HCT116 (cell line): Measurements from ENCODE around the gene ANGPTL3.

Experiments
- CEBPB ChIP-seq: IDR thresholded peaks from 2 replicates; pipeline ENCODE4 v1.6.1; 2012; ENCODE audit warnings: low read depth
- CTCF ChIP-seq, 3 experiments: fragments of 200-600 bp in 1 of 3; sonication (generic) in 1 of 3; IDR thresholded peaks in 2 of 3; conservative IDR thresholded peaks in 1 of 3; 2 replicates each; pipeline ENCODE4 v1.5.1; 2012 to 2017; ENCODE audit warnings: low read depth in 2 of 3, low read length in 2 of 3, antibody characterized with exemption in 1 of 3, borderline replicate concordance in 1 of 3, control low read depth in 1 of 3, mild to moderate bottlenecking in 1 of 3, mixed read lengths in 1 of 3, mixed run types in 1 of 3, moderate library complexity in 1 of 3; ENCODE audit not compliant: insufficient read depth in 1 of 3
- EGR1 ChIP-seq: IDR thresholded peaks from 2 replicates; pipeline ENCODE4 v1.6.1; 2012; ENCODE audit warnings: low read depth
- EZH2 ChIP-seq: fragments of 200-600 bp; sonication (generic); IDR thresholded peaks from 2 replicates; pipeline ENCODE4 v1.6.1; 2017; ENCODE audit warnings: antibody characterized with exemption, mixed run types
- POLR2A ChIP-seq: IDR thresholded peaks from 2 replicates; pipeline ENCODE4 v1.7.0; 2011; ENCODE audit warnings: borderline replicate concordance; ENCODE audit not compliant: insufficient read depth, insufficient read length; ENCODE audit errors: extremely low read depth
- SRF ChIP-seq: IDR thresholded peaks from 2 replicates; pipeline ENCODE4 v1.6.1; 2012; ENCODE audit warnings: low read depth

- TF ChIP-seq CEBPB (no peak), CTCF (IDR thresholded peaks at IDR 0.05 in 2 of 3, conservative IDR thresholded peaks at IDR 0.05 in 1 of 3; ENCODE audit: borderline replicate concordance in 1 of 3, insufficient read depth in 1 of 3, low read depth in 2 of 3, low read length in 2 of 3) (no peak), EZH2 (no peak), EGR1 (no peak), SRF (no peak), POLR2A (no peak)
Measured at GRCh38 chr1:62590970-62591368, 6.4 kb upstream of the ANGPTL3 start.
